Ishikawa (cell line): ENCODE results near the gene MIOS.

Source experiments
- CEBPB ChIP-seq: IDR thresholded peaks from 2 replicates; pipeline ENCODE4 v1.6.1; 2012
- EGR1 ChIP-seq: IDR thresholded peaks from 2 replicates; pipeline ENCODE4 v1.6.1; 2012
- EP300 ChIP-seq: IDR thresholded peaks from 2 replicates; pipeline ENCODE4 v1.6.1; 2012; ENCODE audit warnings: borderline replicate concordance
- NFIC ChIP-seq: IDR thresholded peaks from 2 replicates; pipeline ENCODE4 v1.6.1; 2012
- RAD21 ChIP-seq: IDR thresholded peaks from 2 replicates; pipeline ENCODE4 v1.6.1; 2012; ENCODE audit warnings: low read depth
- TAF1 ChIP-seq: IDR thresholded peaks from 2 replicates; pipeline ENCODE4 v1.6.1; 2012; ENCODE audit warnings: low read depth, mild to moderate bottlenecking
- YY1 ChIP-seq: IDR thresholded peaks from 2 replicates; pipeline ENCODE4 v1.6.1; 2012; ENCODE audit warnings: low read depth
- ZBTB7A ChIP-seq: IDR thresholded peaks from 2 replicates; pipeline ENCODE4 v1.6.1; 2012; ENCODE audit warnings: low read depth
- TF ChIP-seq, protein P1 (sequence below): IDR thresholded peaks from 2 replicates; pipeline ENCODE4 v1.6.1; 2012
- TF ChIP-seq, protein P2 (sequence below): IDR thresholded peaks from 2 replicates; pipeline ENCODE4 v1.6.1; 2012; ENCODE audit warnings: low read depth, mild to moderate bottlenecking

DNA sequence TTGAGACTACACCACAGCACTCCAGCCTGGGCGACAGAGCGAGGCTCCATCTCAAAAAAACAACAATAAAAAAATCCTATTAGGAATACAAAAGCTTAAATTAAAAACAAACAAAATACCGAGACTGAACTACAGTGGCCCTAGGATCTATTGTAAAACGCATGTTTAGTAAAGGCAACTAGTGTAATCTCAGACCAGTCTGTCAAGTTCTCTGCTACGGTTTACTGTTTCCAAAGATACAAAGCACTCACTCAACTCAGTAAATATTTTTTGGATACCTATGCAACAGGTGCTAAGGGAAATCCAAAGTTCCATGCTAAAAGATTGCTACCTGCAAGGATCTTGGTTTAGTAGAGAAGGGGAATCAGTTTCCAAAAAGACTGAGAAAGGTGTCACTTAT is 3.4 kb upstream of the MIOS start:
- TF ChIP-seq, protein P1, sequence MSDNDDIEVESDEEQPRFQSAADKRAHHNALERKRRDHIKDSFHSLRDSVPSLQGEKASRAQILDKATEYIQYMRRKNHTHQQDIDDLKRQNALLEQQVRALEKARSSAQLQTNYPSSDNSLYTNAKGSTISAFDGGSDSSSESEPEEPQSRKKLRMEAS = no peak
- TF ChIP-seq EP300 (no peak), RAD21 (no peak), TAF1 (no peak), NFIC (no peak), ZBTB7A (no peak), CEBPB (no peak), YY1 (no peak), EGR1 (no peak)
- TF ChIP-seq, protein P2, sequence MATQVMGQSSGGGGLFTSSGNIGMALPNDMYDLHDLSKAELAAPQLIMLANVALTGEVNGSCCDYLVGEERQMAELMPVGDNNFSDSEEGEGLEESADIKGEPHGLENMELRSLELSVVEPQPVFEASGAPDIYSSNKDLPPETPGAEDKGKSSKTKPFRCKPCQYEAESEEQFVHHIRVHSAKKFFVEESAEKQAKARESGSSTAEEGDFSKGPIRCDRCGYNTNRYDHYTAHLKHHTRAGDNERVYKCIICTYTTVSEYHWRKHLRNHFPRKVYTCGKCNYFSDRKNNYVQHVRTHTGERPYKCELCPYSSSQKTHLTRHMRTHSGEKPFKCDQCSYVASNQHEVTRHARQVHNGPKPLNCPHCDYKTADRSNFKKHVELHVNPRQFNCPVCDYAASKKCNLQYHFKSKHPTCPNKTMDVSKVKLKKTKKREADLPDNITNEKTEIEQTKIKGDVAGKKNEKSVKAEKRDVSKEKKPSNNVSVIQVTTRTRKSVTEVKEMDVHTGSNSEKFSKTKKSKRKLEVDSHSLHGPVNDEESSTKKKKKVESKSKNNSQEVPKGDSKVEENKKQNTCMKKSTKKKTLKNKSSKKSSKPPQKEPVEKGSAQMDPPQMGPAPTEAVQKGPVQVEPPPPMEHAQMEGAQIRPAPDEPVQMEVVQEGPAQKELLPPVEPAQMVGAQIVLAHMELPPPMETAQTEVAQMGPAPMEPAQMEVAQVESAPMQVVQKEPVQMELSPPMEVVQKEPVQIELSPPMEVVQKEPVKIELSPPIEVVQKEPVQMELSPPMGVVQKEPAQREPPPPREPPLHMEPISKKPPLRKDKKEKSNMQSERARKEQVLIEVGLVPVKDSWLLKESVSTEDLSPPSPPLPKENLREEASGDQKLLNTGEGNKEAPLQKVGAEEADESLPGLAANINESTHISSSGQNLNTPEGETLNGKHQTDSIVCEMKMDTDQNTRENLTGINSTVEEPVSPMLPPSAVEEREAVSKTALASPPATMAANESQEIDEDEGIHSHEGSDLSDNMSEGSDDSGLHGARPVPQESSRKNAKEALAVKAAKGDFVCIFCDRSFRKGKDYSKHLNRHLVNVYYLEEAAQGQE = no peak
